Ammon's horn (tissue), 1 donor: ENCODE results near the gene SP2.
"Not testable (repeated sequence)": the region's sequence is repeated elsewhere in the genome, so short reads cannot be mapped to it uniquely, and the experiment has no call there.

ENCODE experiments used
- DNase-seq: peaks from one replicate; pipeline ENCODE4 v3.0.0-alpha.2; 2016; ENCODE audit warnings: low spot score

The SP2 gene

DNA sequence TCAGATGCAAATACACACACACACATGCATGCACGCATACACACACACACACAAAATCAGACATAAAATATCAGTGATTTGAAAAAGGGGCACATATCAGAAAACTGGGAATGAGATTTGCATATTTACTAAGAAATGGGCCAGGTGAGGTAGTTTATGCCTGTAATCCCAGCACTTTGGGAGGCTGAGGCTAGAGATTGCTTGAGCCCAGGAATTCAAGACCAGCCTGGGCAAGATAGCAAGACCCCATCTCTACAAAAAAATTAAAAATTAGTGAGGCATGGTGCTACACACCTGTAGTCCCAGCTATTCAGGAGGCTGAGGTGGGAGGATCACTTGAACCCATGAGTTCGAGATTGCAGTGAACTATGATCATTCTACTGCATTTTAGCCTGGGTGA, 23.0 kb downstream of the SP2 start:
- no peak for DNase-seq

GRCh38 chr17:47919889-47920288, 23.9 kb downstream of the SP2 start:
- not testable (repeated sequence) for DNase-seq

DNA sequence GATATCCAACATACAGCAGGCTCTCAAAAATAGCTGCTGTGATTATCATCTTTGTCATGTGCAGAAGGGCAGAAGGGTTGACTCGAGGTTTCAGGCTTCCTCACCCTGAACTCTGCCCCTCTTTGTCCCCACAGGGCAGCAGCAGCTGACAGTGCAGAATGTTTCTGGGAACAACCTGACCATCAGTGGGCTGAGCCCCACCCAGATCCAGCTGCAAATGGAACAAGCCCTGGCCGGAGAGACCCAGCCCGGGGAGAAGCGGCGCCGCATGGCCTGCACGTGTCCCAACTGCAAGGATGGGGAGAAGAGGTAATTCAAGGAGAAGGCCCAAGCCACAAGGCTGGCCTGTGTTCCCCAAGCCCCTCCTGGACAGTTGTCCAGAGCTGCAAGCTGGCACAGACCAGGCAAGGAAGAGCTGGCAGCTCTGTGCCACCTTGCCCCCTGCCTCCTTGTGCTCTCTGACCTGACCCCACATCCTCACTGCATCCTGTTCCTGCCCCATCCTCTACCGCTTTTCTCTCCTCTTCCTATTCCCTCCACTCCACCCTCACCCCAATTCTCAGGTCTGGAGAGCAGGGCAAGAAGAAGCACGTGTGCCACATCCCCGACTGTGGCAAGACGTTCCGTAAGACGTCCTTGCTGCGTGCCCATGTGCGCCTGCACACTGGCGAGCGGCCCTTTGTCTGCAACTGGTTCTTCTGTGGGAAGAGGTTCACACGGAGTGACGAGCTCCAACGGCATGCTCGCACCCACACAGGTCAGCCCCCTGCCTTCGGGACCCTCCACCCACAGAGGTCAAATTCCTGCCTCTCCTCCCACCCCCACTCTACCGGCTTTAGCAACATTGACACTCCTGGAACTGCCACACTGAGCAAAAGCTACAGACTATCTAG, 29.0 kb downstream of the SP2 start:
- no peak for DNase-seq

- DNase-seq: no peak
Observed at GRCh38 chr17:47925678-47925988, 29.6 kb downstream of the SP2 start.

DNA sequence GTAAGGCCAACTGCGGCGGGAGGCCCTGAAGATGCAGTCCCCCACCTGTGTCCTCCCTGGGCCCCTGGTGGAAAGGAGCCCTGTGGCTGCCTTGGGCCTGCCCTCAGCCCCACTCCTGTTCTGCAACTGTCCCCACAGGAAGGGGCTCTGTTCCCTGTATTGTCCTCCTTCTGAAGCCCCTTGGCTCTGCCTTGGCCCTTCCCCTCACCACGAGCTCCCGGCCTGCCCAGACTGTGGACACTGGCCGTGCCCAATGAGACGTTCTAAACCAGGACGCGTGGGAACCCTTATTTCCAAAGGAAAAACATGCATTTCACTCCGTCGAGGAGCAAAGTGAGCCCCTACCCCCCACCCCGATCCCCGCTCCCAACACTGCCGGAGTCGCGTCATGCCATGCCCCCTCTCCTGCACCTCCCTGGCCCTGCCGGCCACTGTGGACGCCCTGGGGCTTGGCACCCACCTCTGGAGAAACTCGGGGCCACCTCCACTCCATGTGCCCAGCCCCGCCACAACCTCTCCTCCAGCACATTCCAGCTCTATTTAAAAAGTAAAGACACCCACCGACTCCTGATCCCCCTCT, 31.9 kb downstream of the SP2 start:
- DNase-seq: no peak

DNA sequence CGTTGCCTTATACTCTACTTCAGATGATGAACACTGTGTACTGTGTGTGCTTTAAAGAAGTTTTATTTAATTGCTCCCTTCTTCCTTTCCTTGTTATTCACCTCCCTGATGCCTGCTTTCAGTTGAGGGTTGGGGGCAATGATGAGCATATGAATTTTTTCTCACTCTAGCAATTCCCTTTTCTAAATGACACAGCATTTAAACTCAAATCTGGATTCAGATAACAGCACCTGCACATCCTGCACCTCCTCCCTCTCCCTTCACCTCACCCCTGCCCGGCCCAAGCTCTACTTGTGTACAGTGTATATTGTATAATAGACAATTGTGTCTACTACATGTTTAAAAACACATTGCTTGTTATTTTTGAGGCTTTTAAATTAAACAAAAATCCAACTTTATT, 32.4 kb downstream of the SP2 start:
- DNase-seq: no peak

DNA sequence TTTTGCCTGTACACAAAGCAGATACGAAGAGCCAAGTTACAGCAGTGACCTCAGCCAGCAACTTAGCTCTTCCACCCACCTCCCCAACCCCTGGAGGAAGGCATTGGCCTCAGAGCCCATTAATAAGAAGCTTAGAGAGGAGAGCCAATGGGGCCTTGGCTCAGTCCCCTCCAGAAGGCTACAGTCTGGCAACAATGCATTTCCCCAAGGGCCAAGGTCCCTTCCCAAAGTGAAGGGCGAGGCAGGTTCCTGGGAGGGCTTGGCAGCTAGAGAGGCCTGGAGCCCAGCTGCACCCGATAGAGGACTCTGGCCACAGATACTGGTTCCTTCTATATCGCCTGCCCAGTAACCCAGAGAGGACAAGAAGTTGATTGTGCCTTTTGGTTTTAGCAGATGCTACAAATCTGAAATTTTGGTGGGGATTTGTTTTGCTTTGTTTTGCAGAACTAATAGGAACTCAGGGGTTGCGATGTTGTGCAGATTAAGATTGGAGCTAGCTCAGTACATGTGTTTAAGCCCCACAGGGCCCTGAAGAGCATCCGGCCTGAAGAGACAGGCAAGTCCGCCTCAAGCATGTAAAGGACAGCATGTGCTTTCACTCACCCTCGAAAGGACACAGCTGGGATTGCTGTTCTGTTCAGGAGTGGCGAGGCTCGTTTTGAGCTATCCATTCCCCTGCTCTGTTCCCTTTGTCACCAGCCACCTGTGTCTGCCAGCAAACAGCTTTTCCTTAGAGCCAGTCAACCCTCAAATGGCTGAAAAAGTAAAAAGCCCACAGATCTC, 33.4 kb downstream of the SP2 start:
- no peak for DNase-seq

- no peak for DNase-seq
Observed at GRCh38 chr17:47931848-47932247, 35.8 kb downstream of the SP2 start.

DNA sequence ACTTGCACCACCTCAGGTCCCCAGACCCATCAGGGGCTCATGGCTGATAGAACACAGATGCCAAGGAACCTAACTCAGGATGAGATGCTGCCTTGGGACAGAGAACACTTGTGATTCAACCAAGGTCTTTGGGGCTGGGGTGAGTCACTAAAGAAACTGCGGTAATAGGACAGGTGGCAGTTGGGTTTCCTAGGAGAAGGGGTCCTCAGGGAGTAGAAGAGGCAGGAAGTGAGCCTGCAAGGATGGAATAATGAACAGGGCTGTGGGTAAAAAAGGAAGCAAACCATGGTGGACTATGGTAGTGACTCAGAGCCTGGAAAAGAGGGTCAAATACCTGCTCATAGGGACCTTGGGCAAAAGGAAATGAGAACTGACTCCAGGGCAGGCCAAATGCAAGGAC, 38.8 kb downstream of the SP2 start:
- no peak for DNase-seq

DNA sequence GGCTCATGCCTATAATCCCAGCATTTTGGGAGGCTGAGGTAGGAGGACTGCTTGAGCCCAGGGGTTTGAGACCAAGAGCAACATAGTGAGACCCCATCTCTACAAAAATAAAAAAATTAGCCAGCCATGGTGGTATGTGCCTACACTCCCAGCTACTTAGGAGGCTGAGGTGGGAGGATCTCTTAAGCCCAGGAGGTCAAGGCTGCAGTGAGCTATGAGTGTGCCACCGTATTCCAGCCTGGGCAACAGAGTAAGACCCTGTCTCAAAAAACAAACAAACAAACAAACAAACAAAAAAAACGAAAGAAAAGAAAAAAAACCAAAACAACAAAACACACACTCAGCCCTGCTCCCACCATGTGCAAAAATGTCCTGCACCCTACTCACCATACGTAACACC, 39.4 kb downstream of the SP2 start:
- not testable (repeated sequence) for DNase-seq

- DNase-seq: no peak
Observed at GRCh38 chr17:47935961-47936360, 39.9 kb downstream of the SP2 start.

DNA sequence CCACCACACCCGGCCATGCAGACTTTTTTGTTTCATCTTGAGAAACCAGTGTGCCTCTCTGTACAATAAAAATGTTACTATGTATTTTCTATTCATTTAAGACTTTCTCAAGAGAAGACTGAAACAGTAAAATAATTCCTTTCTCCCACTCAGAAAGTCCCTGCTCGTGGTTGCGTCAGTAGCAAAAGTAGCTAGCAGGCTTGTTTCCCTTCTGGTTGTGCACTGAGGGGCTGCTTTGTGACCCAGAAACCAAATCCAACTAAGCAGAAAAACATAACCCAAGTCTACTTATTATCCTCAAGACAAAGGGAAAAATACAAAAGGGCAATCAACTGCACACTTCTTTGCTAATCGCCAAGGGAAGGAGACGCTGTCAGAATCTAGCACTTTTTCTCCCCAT, 41.9 kb downstream of the SP2 start:
- no peak for DNase-seq

DNA sequence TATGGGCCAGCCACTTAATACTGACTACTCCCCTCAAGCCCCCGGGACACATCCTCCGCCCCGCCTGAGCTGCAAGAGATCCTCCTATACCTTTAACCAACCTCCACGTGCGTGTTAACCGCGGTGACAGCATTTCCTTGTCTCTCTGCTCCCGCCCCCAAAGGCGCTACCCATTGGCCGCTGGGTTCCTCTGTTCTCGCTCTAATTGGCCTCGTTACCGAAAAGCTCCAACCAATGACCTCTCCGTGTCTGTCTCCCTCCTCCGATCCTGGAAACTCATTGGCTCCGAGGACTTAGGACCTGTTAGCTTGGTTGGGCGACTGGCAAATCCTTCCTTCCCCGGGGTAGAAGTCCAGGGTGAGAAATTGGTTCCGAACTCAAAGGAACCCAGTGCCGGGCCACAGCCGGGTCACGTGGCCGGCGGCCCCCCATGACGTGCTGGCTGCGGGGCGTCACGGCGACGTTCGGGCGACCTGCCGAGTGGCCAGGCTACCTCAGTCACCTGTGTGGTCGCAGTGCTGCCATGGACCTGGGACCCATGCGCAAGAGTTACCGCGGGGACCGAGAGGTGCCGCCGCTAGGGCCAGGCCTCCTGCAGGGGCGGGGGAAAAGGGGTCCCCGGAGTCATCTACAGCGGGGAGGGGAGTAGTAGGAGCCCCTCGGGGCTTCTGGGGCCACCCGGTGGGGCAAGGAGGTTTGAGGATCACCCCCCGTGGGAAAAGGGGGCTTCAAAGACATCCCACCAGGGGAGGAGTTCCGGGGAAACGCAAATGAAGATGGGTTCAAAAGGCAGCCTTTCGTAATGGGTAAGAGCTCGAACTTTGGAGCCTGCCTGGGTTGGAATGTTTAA, 45.4 kb downstream of the SP2 start, which contains the start of gene PNPO:
Gene PNPO, plus strand, starts transcription at position 326 of the 850 bp plus-strand sequence. Its CDS starts 105 bp downstream, at position 431.
- peak; percentile 99 for DNase-seq

DNA sequence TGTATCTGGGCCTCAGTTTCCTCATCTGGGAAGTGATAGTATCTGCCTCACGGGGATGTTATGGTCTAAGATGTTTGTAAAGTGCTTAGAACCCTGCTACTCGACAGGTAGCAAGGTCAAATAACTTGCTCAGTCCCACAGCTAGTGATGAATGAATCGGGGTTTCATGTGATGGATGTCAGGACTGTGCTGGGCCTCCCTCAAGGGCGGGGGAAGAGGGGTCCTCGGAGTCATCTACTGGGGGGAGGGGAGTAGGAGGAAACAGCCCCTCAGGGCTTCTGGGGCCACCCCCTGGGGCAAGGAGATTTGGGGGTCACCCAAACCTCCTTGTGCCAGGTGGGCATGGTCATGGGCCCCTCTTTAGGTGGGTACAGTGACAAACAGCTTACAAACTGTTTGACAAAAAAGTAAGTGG, 46.1 kb downstream of the SP2 start:
- DNase-seq: no peak

- no peak for DNase-seq
Observed at GRCh38 chr17:47942568-47942967, 46.5 kb downstream of the SP2 start.

GRCh38 chr17:47945080-47945479, 49.0 kb downstream of the SP2 start:
- DNase-seq: peak; percentile 70

DNA sequence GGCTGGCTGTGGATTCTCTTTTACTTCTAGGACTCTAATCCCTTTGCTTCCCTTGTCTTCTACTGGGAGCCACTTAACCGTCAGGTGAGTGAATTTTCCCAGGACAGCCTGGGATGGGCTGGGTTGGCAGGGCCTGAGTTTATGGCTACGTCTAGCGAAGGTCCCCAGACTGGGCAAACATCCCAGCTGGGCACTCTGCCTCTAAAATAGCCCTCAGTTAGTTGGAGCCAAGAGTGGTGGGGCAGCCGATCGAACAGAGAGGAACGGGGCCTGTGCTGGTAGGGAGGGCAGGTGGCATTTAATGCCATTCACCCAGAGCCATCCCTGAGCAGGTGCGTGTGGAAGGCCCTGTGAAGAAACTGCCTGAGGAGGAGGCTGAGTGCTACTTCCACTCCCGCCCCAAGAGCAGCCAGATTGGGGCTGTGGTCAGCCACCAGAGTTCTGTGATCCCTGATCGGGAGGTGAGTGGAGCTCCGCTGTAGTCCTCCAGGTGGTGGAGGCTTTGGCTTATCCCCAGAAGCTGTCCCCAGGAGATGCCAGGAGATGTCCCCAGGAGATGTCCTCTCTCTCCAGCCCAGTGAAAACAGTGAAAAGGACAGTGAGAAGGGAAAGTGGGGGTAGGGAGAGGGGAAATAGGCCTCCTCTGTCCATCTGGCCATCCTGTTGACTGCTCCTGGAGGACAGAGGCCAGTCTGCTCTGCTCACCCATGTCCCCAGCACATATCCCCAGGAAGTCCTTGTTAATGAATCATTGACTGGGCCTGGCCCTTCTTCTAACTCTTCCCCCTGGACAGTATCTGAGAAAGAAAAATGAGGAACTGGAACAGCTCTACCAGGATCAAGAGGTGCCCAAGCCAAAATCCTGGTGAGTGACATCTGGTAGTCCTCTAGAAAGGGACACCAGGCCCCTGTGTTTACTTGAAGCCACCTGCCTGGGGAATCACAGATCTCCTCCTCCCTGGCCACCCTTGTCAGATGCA, 49.8 kb downstream of the SP2 start:
- no peak for DNase-seq

DNA sequence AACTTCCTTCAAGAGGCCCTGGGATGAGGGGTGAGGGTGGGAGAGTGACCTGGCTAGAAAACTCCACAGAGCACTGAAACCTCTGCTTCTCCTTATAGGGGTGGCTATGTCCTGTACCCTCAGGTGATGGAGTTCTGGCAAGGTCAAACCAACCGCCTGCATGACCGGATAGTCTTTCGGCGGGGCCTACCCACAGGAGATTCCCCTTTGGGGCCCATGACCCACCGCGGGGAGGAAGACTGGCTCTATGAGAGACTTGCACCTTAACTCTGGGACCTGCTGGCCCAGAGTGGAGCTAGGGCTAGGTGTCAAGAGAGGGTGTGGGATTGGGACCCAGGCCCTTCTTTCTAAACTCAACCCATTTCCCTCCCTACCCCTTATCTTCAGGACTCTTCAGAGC, 50.5 kb downstream of the SP2 start:
- DNase-seq: no peak

GRCh38 chr17:47946929-47947397, 50.9 kb downstream of the SP2 start:
- peak; percentile 62 for DNase-seq

DNA sequence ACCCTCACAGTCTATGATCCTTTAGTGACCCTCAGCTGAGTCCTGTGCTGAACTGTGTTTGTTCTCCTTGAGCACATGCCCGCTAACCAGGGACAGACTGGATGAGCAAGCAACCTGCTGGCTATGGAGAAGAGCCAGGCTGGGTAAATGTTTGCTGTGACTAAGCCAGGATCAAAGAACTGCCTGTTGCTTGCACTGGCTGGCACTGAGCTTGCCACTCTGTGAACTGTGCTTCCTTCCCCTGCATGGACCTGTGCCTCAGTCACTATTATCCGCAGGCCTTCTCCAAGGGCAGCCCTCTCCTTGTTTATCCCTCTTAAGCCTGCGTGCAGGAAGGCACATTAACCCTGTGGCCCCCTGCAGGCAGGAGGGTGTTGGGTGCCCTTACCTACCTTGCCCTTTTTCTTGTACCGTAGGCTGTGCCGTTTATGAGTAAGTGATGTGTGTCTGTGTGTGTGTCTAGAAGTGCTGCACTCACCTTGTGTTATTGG, 52.7 kb downstream of the SP2 start:
- no peak for DNase-seq
